ENCODE data around the gene AKAP12. TPM values are rescaled to one million over a fixed set of nuclear protein-coding genes. Genes with fewer than 3 reads are reported as not detected.
A peak's percentile ranks its signal among the peaks of the same experiment; 100 is the strongest.

Gene AKAP12
- total RNA-seq, 1 donor from 2014 or later = 10.6 TPM

- H3K36me3 Mint-ChIP-seq (ENCODE audit: insufficient read depth) = no peaks in the 10 kb centered on the region
Measured at GRCh38 chr6:151254451-151255081, 14.8 kb downstream of the AKAP12 start.

GRCh38 chr6:151255811-151256210 is 16.0 kb downstream of the AKAP12 start:
- peaks cover 7% of the 10 kb centered on the region for H3K4me1 Mint-ChIP-seq (ENCODE audit: low read depth)
- H3K36me3 Mint-ChIP-seq (ENCODE audit: insufficient read depth) = no peaks in the 10 kb centered on the region
- H3K27me3 Mint-ChIP-seq = peaks cover 37% of the 10 kb centered on the region
- H3K4me3 Mint-ChIP-seq (ENCODE audit: low read depth) = no peak overlapping the region
- TF ChIP-seq, protein P1, sequence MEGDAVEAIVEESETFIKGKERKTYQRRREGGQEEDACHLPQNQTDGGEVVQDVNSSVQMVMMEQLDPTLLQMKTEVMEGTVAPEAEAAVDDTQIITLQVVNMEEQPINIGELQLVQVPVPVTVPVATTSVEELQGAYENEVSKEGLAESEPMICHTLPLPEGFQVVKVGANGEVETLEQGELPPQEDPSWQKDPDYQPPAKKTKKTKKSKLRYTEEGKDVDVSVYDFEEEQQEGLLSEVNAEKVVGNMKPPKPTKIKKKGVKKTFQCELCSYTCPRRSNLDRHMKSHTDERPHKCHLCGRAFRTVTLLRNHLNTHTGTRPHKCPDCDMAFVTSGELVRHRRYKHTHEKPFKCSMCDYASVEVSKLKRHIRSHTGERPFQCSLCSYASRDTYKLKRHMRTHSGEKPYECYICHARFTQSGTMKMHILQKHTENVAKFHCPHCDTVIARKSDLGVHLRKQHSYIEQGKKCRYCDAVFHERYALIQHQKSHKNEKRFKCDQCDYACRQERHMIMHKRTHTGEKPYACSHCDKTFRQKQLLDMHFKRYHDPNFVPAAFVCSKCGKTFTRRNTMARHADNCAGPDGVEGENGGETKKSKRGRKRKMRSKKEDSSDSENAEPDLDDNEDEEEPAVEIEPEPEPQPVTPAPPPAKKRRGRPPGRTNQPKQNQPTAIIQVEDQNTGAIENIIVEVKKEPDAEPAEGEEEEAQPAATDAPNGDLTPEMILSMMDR (IDR thresholded peaks at IDR 0.05; ENCODE audit: unreplicated experiment) = no peak
- H3K9me3 Mint-ChIP-seq (ENCODE audit: low read depth) = no peaks in the 10 kb centered on the region
- H3K27ac Mint-ChIP-seq = no peak overlapping the region
- DNase-seq (ENCODE audit: low spot score, unreplicated experiment) = no peak

More at GRCh38 chr6:151254451-151255081, 14.8 kb downstream of the AKAP12 start:
- peaks cover 32% of the 10 kb centered on the region for H3K27me3 Mint-ChIP-seq
- TF ChIP-seq, protein P1 (IDR thresholded peaks at IDR 0.05; ENCODE audit: unreplicated experiment) = no peak
- H3K27ac Mint-ChIP-seq = peak overlapping the region; percentile 87
- H3K4me1 Mint-ChIP-seq (ENCODE audit: low read depth) = peaks cover 7% of the 10 kb centered on the region
- no peaks in the 10 kb centered on the region for H3K9me3 Mint-ChIP-seq (ENCODE audit: low read depth)
- no peak overlapping the region for H3K4me3 Mint-ChIP-seq (ENCODE audit: low read depth)
- no peak for DNase-seq (ENCODE audit: low spot score, unreplicated experiment)

DNA sequence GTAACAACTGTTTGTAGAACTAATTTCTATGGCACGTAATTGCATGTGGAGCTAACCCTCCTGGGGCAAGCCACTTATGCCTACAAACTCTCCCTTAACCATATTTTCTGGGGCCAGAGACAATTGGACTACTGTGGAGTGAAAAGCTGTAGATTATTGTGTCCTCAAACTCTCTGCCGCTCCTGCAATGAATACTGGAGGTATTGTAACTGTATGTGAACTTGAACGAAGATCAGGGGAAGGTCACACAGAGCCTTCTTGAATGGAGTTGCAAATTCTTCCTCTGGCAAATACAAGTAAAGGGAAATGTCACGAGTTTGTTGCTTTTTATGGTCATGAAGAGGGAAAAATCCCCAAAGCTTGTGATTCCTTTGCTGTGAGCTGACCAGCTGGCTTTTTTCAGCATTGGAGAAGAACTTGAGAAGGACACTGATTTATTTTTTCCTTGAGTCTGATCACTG is 18.2 kb downstream of the AKAP12 start:
- Mint-ChIP-seq H3K4me3 (ENCODE audit: low read depth) (no peak overlapping the region), H3K4me1 (ENCODE audit: low read depth) (peaks cover 7% of the 10 kb centered on the region), H3K27ac (no peak overlapping the region), H3K9me3 (ENCODE audit: low read depth) (no peaks in the 10 kb centered on the region), H3K27me3 (peaks cover 30% of the 10 kb centered on the region), H3K36me3 (ENCODE audit: insufficient read depth) (no peaks in the 10 kb centered on the region)
- DNase-seq (ENCODE audit: low spot score, unreplicated experiment) = no peak
- TF ChIP-seq, protein P1 (IDR thresholded peaks at IDR 0.05; ENCODE audit: unreplicated experiment) = no peak

- Mint-ChIP-seq H3K9me3 (ENCODE audit: low read depth) (no peaks in the 10 kb centered on the region), H3K36me3 (ENCODE audit: insufficient read depth) (peaks cover 2% of the 10 kb centered on the region), H3K4me1 (ENCODE audit: low read depth) (peaks cover under 1% of the 10 kb centered on the region), H3K4me3 (ENCODE audit: low read depth) (no peak overlapping the region), H3K27me3 (peaks cover 25% of the 10 kb centered on the region), H3K27ac (no peak overlapping the region)
- TF ChIP-seq, protein P1 (IDR thresholded peaks at IDR 0.05; ENCODE audit: unreplicated experiment) = no peak
- no peak for DNase-seq (ENCODE audit: low spot score, unreplicated experiment)
Measured at GRCh38 chr6:151260205-151260604, 20.4 kb downstream of the AKAP12 start.

- TF ChIP-seq, protein P1 (IDR thresholded peaks at IDR 0.05; ENCODE audit: unreplicated experiment) = no peak
- no peak for DNase-seq (ENCODE audit: low spot score, unreplicated experiment)
- H3K36me3 Mint-ChIP-seq (ENCODE audit: insufficient read depth) = peaks cover 2% of the 10 kb centered on the region
- no peak overlapping the region for H3K4me3 Mint-ChIP-seq (ENCODE audit: low read depth)
- H3K27me3 Mint-ChIP-seq = peaks cover 31% of the 10 kb centered on the region
- H3K4me1 Mint-ChIP-seq (ENCODE audit: low read depth) = peaks cover 3% of the 10 kb centered on the region
- H3K27ac Mint-ChIP-seq = no peak overlapping the region
- no peaks in the 10 kb centered on the region for H3K9me3 Mint-ChIP-seq (ENCODE audit: low read depth)
Measured at GRCh38 chr6:151263035-151263434, 23.3 kb downstream of the AKAP12 start.
